ENCODE data around the gene GCG. TPM values are rescaled to one million over a fixed set of nuclear protein-coding genes. Genes with fewer than 3 reads are reported as not detected.
A peak's percentile ranks its signal among the peaks of the same experiment; 100 is the strongest.

Gene GCG
- total RNA-seq, 1 donor from 2014 or later, result not detected

DNA sequence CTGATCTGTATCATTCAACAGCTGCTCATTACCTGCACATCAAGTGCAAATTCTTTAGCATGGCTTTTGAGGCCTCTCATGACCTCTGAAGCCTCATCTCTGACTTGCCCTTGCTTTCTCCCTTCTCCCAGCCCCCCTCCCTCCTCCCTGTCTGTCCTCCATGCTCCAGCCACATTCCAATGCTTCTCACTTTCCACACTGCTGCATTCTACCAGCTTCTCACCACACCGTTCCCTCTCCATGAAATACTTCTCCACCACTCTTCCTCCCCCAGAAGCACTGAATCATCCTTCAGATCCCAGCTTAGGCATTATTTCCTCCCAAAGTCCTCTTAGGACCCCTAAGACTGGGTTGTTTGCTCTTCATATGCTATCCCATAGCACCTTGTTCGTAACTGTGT, 26.9 kb downstream of the GCG start:
- Mint-ChIP-seq H3K4me3 (no peak overlapping the region), H3K36me3 (ENCODE audit: low read depth) (no peaks in the 10 kb centered on the region), H3K4me1 (peaks cover 18% of the 10 kb centered on the region), H3K27me3 (no peaks in the 10 kb centered on the region), H3K9me3 (no peaks in the 10 kb centered on the region), H3K27ac (no peak overlapping the region)
- DNase-seq (no peak), ATAC-seq (ENCODE audit: low read depth) (no peak)
- CTCF ChIA-PET, result interaction anchor here (0.7 to 1.9 kb wide), 5 partner anchors 117 to 538 kb away, joined by 3 to 10 read pairs (median 3); no protein-coding TSS in a partner anchor
- POLR2A ChIA-PET, result no interaction called here
- intact Hi-C loops (cut with micrococcal nuclease), result loop anchor here (10.0 kb wide), 1 partner anchor 700 kb away; no protein-coding TSS in a partner anchor
- TF ChIP-seq CTCF (IDR thresholded peaks at IDR 0.05), result no peak

GRCh38 chr2:162123806-162124758, 28.0 kb downstream of the GCG start:
- Mint-ChIP-seq H3K4me3 (no peak overlapping the region), H3K27me3 (no peaks in the 10 kb centered on the region), H3K4me1 (peaks cover 18% of the 10 kb centered on the region), H3K36me3 (ENCODE audit: low read depth) (no peaks in the 10 kb centered on the region), H3K27ac (no peak overlapping the region), H3K9me3 (no peaks in the 10 kb centered on the region)
- TF ChIP-seq CTCF (IDR thresholded peaks at IDR 0.05), result peak; percentile 77
- intact Hi-C loops (cut with micrococcal nuclease), result loop anchor here (1.0 to 10.0 kb wide), 4 partner anchors 117 to 902 kb away; no protein-coding TSS in a partner anchor
- ATAC-seq (ENCODE audit: low read depth) (peak; percentile 53), DNase-seq (no peak)
- POLR2A ChIA-PET, result no interaction called here
- CTCF ChIA-PET, result interaction anchor here (0.7 to 1.0 kb wide), 2 partner anchors 131 to 537 kb away, joined by 3 read pairs; no protein-coding TSS in a partner anchor

DNA sequence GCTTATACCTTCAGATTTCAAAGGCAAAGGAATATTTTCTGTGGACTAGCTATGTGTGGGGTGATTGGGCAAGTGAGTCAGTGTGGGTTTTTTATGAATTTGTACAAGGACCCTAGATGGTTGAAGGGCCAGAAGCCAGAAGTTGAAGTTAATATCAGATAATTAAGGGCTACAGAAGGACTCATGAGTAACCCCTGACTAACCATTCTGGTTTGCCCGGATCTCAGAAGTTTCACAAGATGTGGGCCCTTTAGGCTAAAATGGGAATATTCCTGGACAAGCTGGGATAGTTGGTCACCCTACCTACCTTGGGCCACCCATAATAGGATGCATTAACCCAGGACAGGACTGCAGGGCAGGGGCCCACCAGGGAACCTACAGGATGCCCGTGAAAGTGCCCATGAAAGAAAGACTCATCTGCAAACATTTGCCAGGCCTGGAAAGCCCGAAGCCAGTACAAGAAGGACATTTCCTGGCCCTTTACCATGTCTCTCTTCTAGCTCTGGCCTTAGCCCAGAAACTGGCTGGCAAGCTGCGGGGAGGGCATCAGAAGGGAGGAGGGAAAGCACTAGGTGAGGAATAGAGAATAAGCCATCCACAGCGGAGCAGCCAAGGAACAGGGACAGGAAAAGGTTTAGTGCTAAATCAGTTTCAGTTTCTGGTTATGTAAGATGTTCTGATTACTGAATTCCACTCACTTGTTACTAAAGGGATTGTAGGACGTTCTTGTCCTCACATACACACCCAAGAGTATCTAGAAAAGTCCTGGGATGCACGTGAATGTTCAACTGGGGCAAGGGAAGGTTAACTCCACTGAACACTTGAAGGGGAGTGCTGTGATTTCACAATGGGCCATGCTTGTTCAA, 33.6 kb downstream of the GCG start:
- Mint-ChIP-seq H3K4me3 (no peak overlapping the region), H3K9me3 (no peaks in the 10 kb centered on the region), H3K27ac (no peak overlapping the region), H3K27me3 (peaks cover 2% of the 10 kb centered on the region), H3K36me3 (ENCODE audit: low read depth) (no peaks in the 10 kb centered on the region), H3K4me1 (no peaks in the 10 kb centered on the region)
- ChIA-PET CTCF (no interaction called here), POLR2A (interaction anchor here (0.6 kb wide), 1 partner anchor 85 kb away, joined by 5 read pairs; no protein-coding TSS in a partner anchor)
- no peak for ATAC-seq (ENCODE audit: low read depth)
- TF ChIP-seq CTCF (IDR thresholded peaks at IDR 0.05), result no peak
- intact Hi-C loops (cut with micrococcal nuclease), result no loop called here
- DNase-seq, result no peak

DNA sequence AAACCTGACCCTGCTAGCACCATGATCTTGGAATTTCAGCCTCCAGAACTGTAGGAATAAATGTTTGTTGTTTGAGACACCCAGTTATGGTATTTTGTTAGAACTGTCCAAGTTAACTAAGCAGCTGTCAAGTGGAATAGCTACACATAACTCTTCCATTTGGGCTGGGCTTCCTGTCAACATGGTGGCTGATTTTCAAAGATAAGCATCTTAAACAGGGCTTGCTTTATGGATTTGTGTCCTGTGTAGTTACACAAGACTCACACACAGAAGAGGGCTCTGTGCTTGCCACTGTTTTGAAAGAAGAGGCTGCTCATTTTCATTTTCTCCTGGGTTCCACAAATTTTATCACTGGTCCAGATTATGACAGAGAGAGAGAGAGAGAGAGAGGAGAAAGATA, 35.7 kb downstream of the GCG start:
- no peak for DNase-seq
- Mint-ChIP-seq H3K36me3 (ENCODE audit: low read depth) (no peaks in the 10 kb centered on the region), H3K4me1 (no peaks in the 10 kb centered on the region), H3K4me3 (no peak overlapping the region), H3K27me3 (peaks cover 2% of the 10 kb centered on the region), H3K27ac (no peak overlapping the region), H3K9me3 (no peaks in the 10 kb centered on the region)
- TF ChIP-seq CTCF (IDR thresholded peaks at IDR 0.05), result no peak
- intact Hi-C loops (cut with micrococcal nuclease), result no loop called here
- POLR2A ChIA-PET, result no interaction called here
- no peak for ATAC-seq (ENCODE audit: low read depth)
- CTCF ChIA-PET, result no interaction called here

All from activated B cell treated with CpG ODN at 0.5 μM for 24 hours (primary cell).